Esophagus squamous epithelium (tissue), 5 donors: ENCODE data around the gene NR1D2. TPM values are rescaled to one million over a fixed set of nuclear protein-coding genes. Genes with fewer than 3 reads are reported as not detected.

Experiments
- DNase-seq: peaks from one replicate; lab custom pipeline; 2025; lab: John Stamatoyannopoulos, UW
- H3K27ac ChIP-seq, 4 donors: fragments of 200-600 bp; sonication (generic); one replicate each; pipeline ENCODE4 v1.5.1; 2016 to 2019; ENCODE audit warnings: mild to moderate bottlenecking in 1 of 4
- H3K27me3 ChIP-seq, 4 donors: fragments of 200-600 bp; sonication (generic); 1 replicate in 3 of 4; 2 replicates in 1 of 4; pipeline versions ENCODE4 v1.5.1 to v1.6.0; 2017 to 2021; ENCODE audit warnings: antibody characterized with exemption in 1 of 4
- H3K36me3 ChIP-seq, 3 donors: fragments of 200-600 bp; sonication (generic); one replicate each; pipeline ENCODE4 v1.5.1; 2016 to 2019
- H3K4me1 ChIP-seq, 3 donors: fragments of 200-600 bp; sonication (generic); one replicate each; pipeline ENCODE4 v1.5.1; 2017 to 2019
- H3K4me3 ChIP-seq, 4 donors: fragments of 200-600 bp; sonication (generic); 1 replicate in 3 of 4; 2 replicates in 1 of 4; pipeline ENCODE4 v1.5.1; 2016 to 2019; ENCODE audit warnings: mild to moderate bottlenecking in 2 of 4, moderate library complexity in 1 of 4
- H3K9me3 ChIP-seq, 3 donors: fragments of 200-600 bp; sonication (generic); one replicate each; pipeline ENCODE4 v1.5.1; 2016 to 2019
- CTCF ChIP-seq, 6 experiments: fragments of 450-650 bp in 4 of 6; fragments of 200-600 bp in 2 of 6; sonication (generic) in 2 of 6; IDR thresholded peaks; one replicate each; pipeline ENCODE4 v1.5.1; 2016 to 2019; ENCODE audit warnings: antibody characterized with exemption in 6 of 6, mild to moderate bottlenecking in 4 of 6, moderate library complexity in 4 of 6
- POLR2A ChIP-seq, 4 donors: fragments of 450-650 bp; IDR thresholded peaks; one replicate each; pipeline ENCODE4 v1.6.1; 2017; ENCODE audit warnings: antibody characterized with exemption in 4 of 4, mild to moderate bottlenecking in 4 of 4, moderate library complexity in 3 of 4
- whole genome bisulfite sequencing, 2 donors: methylation state at CpG; one replicate each; pipeline ENCODE4 v1.1.5; 2018; 5-methylcytosine and 5-hydroxymethylcytosine counted together
- intact Hi-C: fragments of 100-400 bp; cut with DNase I; formaldehyde crosslinking; loops from one replicate; pipeline ENCODE4 v1.15.0; 2022
- total RNA-seq, 4 donors: library from RNA; depleted of rRNA; stranded (reverse); fragments of >200 nt; gene quantifications; one replicate each; pipeline ENCODE4 v1.1.0, GENCODE V29; 2016
- donor health status: DM: yes; HTN: yes; CAD: no.

Gene NR1D2
- total RNA-seq, 4 donors from 2014 or later: 10.8 to 34.0 (median 11.6) TPM

GRCh38 chr3:23991683-23992628 lies 46.9 kb downstream of the NR1D2 start:
- intact Hi-C loops: no loop called here
- no peak for DNase-seq
- TF ChIP-seq CTCF (IDR thresholded peaks at IDR 0.05): no peak
- no peak for TF ChIP-seq POLR2A (IDR thresholded peaks at IDR 0.05)
- 34 to 44% methylated on average over 9 of the region's 9 CpGs for WGBS, 2 donors
- Histone ChIP-seq H3K4me1 (peaks cover 0 to 24% (median 19%) of the 10 kb centered on the region in 3 donors), H3K9me3 (no peaks in the 10 kb centered on the region), H3K36me3 (no peaks in the 10 kb centered on the region), H3K27me3 (no peaks in the 10 kb centered on the region), H3K4me3 (no peak overlapping the region), H3K27ac (no peak overlapping the region)

- TF ChIP-seq CTCF (IDR thresholded peaks at IDR 0.05) (no peak), POLR2A (IDR thresholded peaks at IDR 0.05) (no peak)
- Histone ChIP-seq H3K27me3 (no peaks in the 10 kb centered on the region), H3K4me3 (no peak overlapping the region), H3K27ac (peak overlapping the region in 1 of 4 donors; percentile 29), H3K4me1 (peaks cover 0 to 26% (median 19%) of the 10 kb centered on the region in 3 donors), H3K36me3 (no peaks in the 10 kb centered on the region), H3K9me3 (no peaks in the 10 kb centered on the region)
- no peak for DNase-seq
- intact Hi-C loops: no loop called here
- WGBS, 2 donors: 68 to 70% methylated on average over 4 to 5 of the region's 5 CpGs
These were observed 48.6 kb downstream of the NR1D2 start for GRCh38 chr3:23993556-23994243.

- no peak overlapping the region for H3K4me3 ChIP-seq
- H3K27me3 ChIP-seq: no peaks in the 10 kb centered on the region
- WGBS, 2 donors: 63 to 78% methylated on average over 4 of the region's 4 CpGs
- no peak overlapping the region for H3K27ac ChIP-seq
- no peak for DNase-seq
- TF ChIP-seq CTCF (IDR thresholded peaks at IDR 0.05) (no peak), POLR2A (IDR thresholded peaks at IDR 0.05) (no peak)
- no peaks in the 10 kb centered on the region for H3K9me3 ChIP-seq
- peaks cover 0 to 31% (median 19%) of the 10 kb centered on the region in 3 donors for H3K4me1 ChIP-seq
- intact Hi-C loops: no loop called here
- no peaks in the 10 kb centered on the region for H3K36me3 ChIP-seq
These were observed 49.1 kb downstream of the NR1D2 start for GRCh38 chr3:23994244-23994569.

- no peak overlapping the region for H3K4me3 ChIP-seq
- WGBS, 2 donors: 70 to 100% methylated on average over 2 of the region's 2 CpGs
- no peaks in the 10 kb centered on the region for H3K27me3 ChIP-seq
- no peaks in the 10 kb centered on the region for H3K36me3 ChIP-seq
- intact Hi-C loops: no loop called here
- H3K9me3 ChIP-seq: no peaks in the 10 kb centered on the region
- H3K4me1 ChIP-seq: peaks cover 0 to 35% (median 19%) of the 10 kb centered on the region in 3 donors
- no peak overlapping the region for H3K27ac ChIP-seq
- TF ChIP-seq POLR2A (IDR thresholded peaks at IDR 0.05): no peak
- no peak for TF ChIP-seq CTCF (IDR thresholded peaks at IDR 0.05)
- DNase-seq: no peak
These were observed 50.1 kb downstream of the NR1D2 start for GRCh38 chr3:23995219-23995618.

DNA sequence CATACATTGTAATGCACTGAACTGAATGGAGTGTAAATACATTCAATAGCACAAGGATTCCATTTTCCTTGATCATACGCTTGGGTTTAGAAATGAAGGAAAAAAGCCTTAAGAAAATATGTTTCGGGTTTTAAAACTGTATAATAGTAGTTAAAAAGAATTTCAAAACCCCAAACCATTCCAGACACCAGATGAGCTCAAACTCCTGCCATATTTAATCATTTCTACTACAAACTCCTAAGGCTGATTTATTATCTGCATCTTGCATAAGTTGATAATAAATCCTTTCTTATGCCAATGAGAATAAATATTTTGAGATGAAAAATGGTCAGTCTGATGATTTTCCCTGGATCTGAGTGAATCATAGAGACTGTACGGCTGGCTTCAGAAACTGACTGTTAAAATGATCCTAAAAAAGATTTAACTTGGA lies 51.0 kb downstream of the NR1D2 start:
- Histone ChIP-seq H3K36me3 (no peaks in the 10 kb centered on the region), H3K27me3 (no peaks in the 10 kb centered on the region), H3K4me1 (peaks cover 0 to 35% (median 19%) of the 10 kb centered on the region in 3 donors), H3K4me3 (no peak overlapping the region), H3K27ac (no peak overlapping the region), H3K9me3 (no peaks in the 10 kb centered on the region)
- intact Hi-C loops: no loop called here
- no peak for DNase-seq
- TF ChIP-seq POLR2A (IDR thresholded peaks at IDR 0.05): no peak
- no peak for TF ChIP-seq CTCF (IDR thresholded peaks at IDR 0.05)
- 76 to 89% methylated on average over 3 of the region's 3 CpGs for WGBS, 2 donors
